K562 (cell line): ENCODE results near the gene MN1. TPM values are rescaled to one million over a fixed set of nuclear protein-coding genes. Genes with fewer than 3 reads are reported as not detected.

ENCODE experiments used
- ATAC-seq: fragments of 200-7000 bp; cut with Tn5 transposase; 3 replicates; pipeline ENCODE4 v1.9.1; 2020; ENCODE audit warnings: moderate library complexity
- BruUV-seq: library from RNA; stranded (reverse); fragments of 400-500 nt; replicated peaks from 2 replicates; lab custom pipeline; 2021; lab: Mats Ljungman, UMichigan
- CTCF ChIA-PET: fragments of 300-600 bp; formaldehyde crosslinking; extraction: SDS; loops from one replicate; lab custom pipeline; 2021; ENCODE audit warnings: low intra/inter-chr PET ratio; lab: Yijun Ruan, JAX
- POLR2A ChIA-PET: fragments of 300-600, 350-650 bp; sonication (Branson Sonifier 250); formaldehyde crosslinking; extraction: SDS; loops from one replicate; lab custom pipeline; 2021; ENCODE audit warnings: antibody characterized with exemption, inconsistent platforms; lab: Yijun Ruan, JAX
- DNase-seq, 4 experiments: peaks; one replicate each; pipeline versions ENCODE4 v3.0.0 to v3.0.0-alpha.2; 2011 to 2018; ENCODE audit warnings: low spot score in 3 of 4, mixed read lengths in 3 of 4; ENCODE audit errors: extremely low read depth in 1 of 4
- FAIRE-seq: peaks from 2 replicates; lab custom pipeline; 2011; peaks lifted over from hg19 to GRCh38; lab: Jason Lieb, UNC
- H2AFZ ChIP-seq: 2 replicates; pipeline ENCODE4 v1.6.0; 2011; ENCODE audit warnings: low read depth, low read length, control low read depth, inconsistent platforms
- H3K27ac ChIP-seq: fragments of 200-600 bp; 3 replicates; pipeline ENCODE4 v1.8.0; 2011; ENCODE audit warnings: low read depth, mild to moderate bottlenecking, control low read depth, inconsistent platforms, low read length, moderate library complexity, mixed read lengths; ENCODE audit errors: extremely low read depth
- H3K27me3 ChIP-seq, 2 experiments: fragments of 300-600 bp in 1 of 2; 2 replicates in 1 of 2; 3 replicates in 1 of 2; pipeline versions ENCODE4 v1.6.0 to v1.8.0; 2011; ENCODE audit warnings: inconsistent platforms in 2 of 2, low read length in 2 of 2, mild to moderate bottlenecking in 1 of 2, mixed read lengths in 1 of 2, moderate library complexity in 1 of 2; ENCODE audit not compliant: control insufficient read depth in 2 of 2, insufficient read depth in 2 of 2
- H3K36me3 ChIP-seq: fragments of 300-600 bp; 3 replicates; pipeline ENCODE4 v1.8.0; 2011; ENCODE audit warnings: mild to moderate bottlenecking, low read length, inconsistent platforms; ENCODE audit not compliant: control insufficient read depth, insufficient read depth
- H3K4me1 ChIP-seq, 2 experiments: fragments of 200-600 bp in 1 of 2; replicated peaks in 1 of 2; 2 replicates in 1 of 2; 3 replicates in 1 of 2; pipeline versions ENCODE4 v1.5.1 to v1.8.0; 2011; ENCODE audit warnings: inconsistent platforms in 2 of 2, low read length in 2 of 2, mild to moderate bottlenecking in 1 of 2, mixed read lengths in 1 of 2, moderate library complexity in 1 of 2; ENCODE audit not compliant: control insufficient read depth in 2 of 2, insufficient read depth in 2 of 2
- H3K4me2 ChIP-seq: 2 replicates; pipeline ENCODE4 v1.6.1; 2011; ENCODE audit warnings: low read length, control low read depth, inconsistent platforms, mixed read lengths; ENCODE audit not compliant: insufficient read depth
- H3K4me3 ChIP-seq: fragments of 200-600 bp; sonication (generic), shearing (Covaris generic); 2 replicates; pipeline ENCODE4 v1.5.1; 2016; ENCODE audit warnings: control low read depth, inconsistent platforms
- H3K79me2 ChIP-seq: fragments of 200-600 bp; 3 replicates; pipeline ENCODE4 v1.8.0; 2011; ENCODE audit warnings: low read length, inconsistent platforms; ENCODE audit not compliant: control insufficient read depth, insufficient read depth
- H3K9ac ChIP-seq, 2 experiments: 2 replicates each; pipeline versions ENCODE4 v1.6.0 to v1.6.1; 2011; ENCODE audit warnings: low read depth in 2 of 2, low read length in 2 of 2, control low read depth in 1 of 2, inconsistent platforms in 1 of 2, mild to moderate bottlenecking in 1 of 2, mixed read lengths in 1 of 2; ENCODE audit not compliant: insufficient read depth in 1 of 2
- H3K9me1 ChIP-seq: one replicate; pipeline ENCODE4 v1.6.0; 2011; ENCODE audit warnings: inconsistent platforms, mild to moderate bottlenecking, low read length, moderate library complexity; ENCODE audit not compliant: control insufficient read depth, insufficient read depth
- H3K9me3 ChIP-seq: replicated peaks from 2 replicates; pipeline ENCODE4 v1.5.1; 2011; ENCODE audit warnings: low read depth, low read length, inconsistent platforms; ENCODE audit not compliant: control insufficient read depth, insufficient read depth
- H4K20me1 ChIP-seq: replicated peaks from 2 replicates; pipeline ENCODE4 v1.6.1; 2011; ENCODE audit warnings: low read length, inconsistent platforms, mixed read lengths; ENCODE audit not compliant: control insufficient read depth, insufficient read depth
- CREBBP ChIP-seq: IDR thresholded peaks from one replicate; pipeline ENCODE4 v1.6.1; 2012; ENCODE audit warnings: low read depth, mild to moderate bottlenecking, control low read depth, inconsistent platforms, low read length
- FUS ChIP-seq: fragments of 200-400 bp; formaldehyde crosslinking; optimal IDR thresholded peaks from 2 replicates; pipeline ENCODE3; 2017; ENCODE audit warnings: low read depth, low read length
- KDM5B ChIP-seq: fragments of 200-600 bp; sonication (generic); IDR thresholded peaks from 2 replicates; pipeline ENCODE4 v1.6.1; 2012; ENCODE audit warnings: low read depth, mild to moderate bottlenecking, moderate library complexity, low read length, control low read depth, inconsistent platforms; ENCODE audit not compliant: insufficient replicate concordance
- SMAD2 ChIP-seq: fragments of 150-350 bp; IDR thresholded peaks from 2 replicates; pipeline ENCODE4 v1.6.1; 2014; ENCODE audit warnings: low read depth, mild to moderate bottlenecking, low read length
- TBP ChIP-seq: optimal IDR thresholded peaks from 2 replicates; pipeline ENCODE3; 2011; ENCODE audit warnings: low read depth, low read length, improper control_type of control experiment
- WGBS: fragments of 100-300 bp; shearing (Covaris generic); methylation state at CpG from one replicate; pipeline ENCODE4 v1.1.6; 2016; ENCODE audit warnings: low coverage, mixed read lengths; ENCODE audit not compliant: insufficient coverage; ENCODE audit errors: missing lambda C conversion rate; 5-methylcytosine and 5-hydroxymethylcytosine counted together
- in situ Hi-C: fragments of 300-500 bp; cut with MboI; formaldehyde crosslinking; loops from 4 replicates; pipeline ENCODE4 v1.15.0; 2018; ENCODE audit warnings: inconsistent platforms, mixed read lengths
- intact Hi-C: fragments of 100-400 bp; cut with micrococcal nuclease; formaldehyde crosslinking; loops from 2 replicates; pipeline ENCODE4 v1.14.2; 2022
- polyA plus RNA-seq, 8 experiments: library from polyadenylated mRNA; depleted of rRNA in 4 of 8; stranded (reverse) in 5 of 8; unstranded in 3 of 8; fragments of >200 nt; fragmentation: Nextera tagmentation in 2 of 8; fragmentation: Illumina TruSeq in 1 of 8; extraction: Ambion mirVana in 2 of 8; extraction: Trizol in 1 of 8; gene quantifications; 2 replicates each; pipeline versions ENCODE4 v1.2.1 to v1.2.3, GENCODE V29; 2011 to 2014; ENCODE audit warnings: inconsistent platforms in 1 of 8, missing spikeins in 1 of 8
- total RNA-seq, 7 experiments: library from RNA; depleted of rRNA in 6 of 7; stranded (reverse); fragments of >200 nt in 6 of 7; fragmentation: Illumina TruSeq in 2 of 7; extraction: Trizol in 2 of 7; gene quantifications; 2 replicates each; pipeline versions ENCODE4 v1.2.1 to v1.2.3, GENCODE V29; 2011 to 2021; ENCODE audit warnings: low replicate concordance in 1 of 7
- TF ChIP-seq, protein P1 (sequence below), 2 experiments: fragments of 450-650 bp; conservative IDR thresholded peaks; 2 replicates each; pipeline ENCODE4 v1.6.1; 2017; ENCODE audit warnings: mild to moderate bottlenecking in 2 of 2, moderate library complexity in 2 of 2
- TF ChIP-seq, protein P2 (sequence below): fragments of 450-650 bp; IDR thresholded peaks from 2 replicates; pipeline ENCODE4 v1.6.1; 2018; ENCODE audit not compliant: partially characterized antibody

The MN1 gene
- total and polyA plus RNA-seq, 9 of the 15 experiments (the other 6 are each of a cell fraction or from before 2014, with no cell fraction given), result under 0.01 to 0.05 (median 0.03) TPM; not detected in 5

DNA sequence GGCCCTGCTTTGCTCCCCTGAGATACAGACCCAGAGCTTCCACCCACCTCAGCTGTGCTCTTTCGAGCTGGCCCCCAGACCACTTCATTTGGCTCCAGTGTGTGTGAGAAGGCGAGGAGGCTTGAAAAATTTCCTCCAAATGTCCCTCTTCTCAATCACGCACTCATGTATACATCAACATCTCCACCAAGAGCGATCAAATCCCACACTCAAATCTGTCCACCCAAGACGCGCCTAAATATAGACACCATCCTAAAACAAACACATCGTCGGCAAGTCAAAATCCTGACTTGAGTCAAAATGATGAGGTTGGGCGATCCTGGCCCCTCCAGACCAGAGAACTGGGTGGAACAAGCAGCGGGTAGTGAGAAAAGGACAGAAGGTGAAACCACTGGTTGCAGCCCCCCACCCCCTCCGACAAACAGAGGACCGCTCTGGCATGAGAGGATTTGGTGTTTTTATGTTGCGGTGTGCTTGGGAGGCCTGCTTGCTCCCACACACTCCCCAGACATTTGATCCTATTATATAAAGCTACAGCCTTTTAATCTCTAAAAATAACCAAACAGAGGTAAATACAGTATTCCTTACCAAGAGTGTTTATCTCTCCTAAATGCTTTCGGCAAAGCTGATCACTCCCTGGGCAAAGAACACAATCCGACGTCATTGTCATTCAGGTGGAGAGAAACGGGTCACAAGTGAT lies 10.2 kb downstream of the MN1 start:
- BruUV-seq, result no TSS peak
- POLR2A ChIA-PET, result no interaction called here
- CTCF ChIA-PET, result no interaction called here

More for the DNA sequence above, 10.2 kb downstream of the MN1 start:
- Histone ChIP-seq H3K4me2 (no peak overlapping the region), H3K9me1 (no peaks in the 10 kb centered on the region), H3K27me3 (peaks cover 23 to 41% of the 10 kb centered on the region in 2 experiments; a peak in 4 of 5 replicates), H3K4me1 (no peaks in the 10 kb centered on the region), H3K9me3 (no peaks in the 10 kb centered on the region), H3K79me2 (no peaks in the 10 kb centered on the region), H3K4me3 (no peak overlapping the region), H4K20me1 (no peaks in the 10 kb centered on the region), H3K36me3 (no peaks in the 10 kb centered on the region), H3K27ac (no peak overlapping the region), H3K9ac (no peak overlapping the region), H2AFZ (no peak overlapping the region)
- in situ Hi-C loops, result no loop called here
- 17% methylated on average over 14 of the region's 17 CpGs for WGBS
- DNase-seq (no peak), FAIRE-seq (no peak), ATAC-seq (no peak)
- intact Hi-C loops, result no loop called here
- TF ChIP-seq KDM5B (no peak), SMAD2 (no peak), CREBBP (no peak), TBP (no peak), FUS (no peak)
- TF ChIP-seq, protein P1, sequence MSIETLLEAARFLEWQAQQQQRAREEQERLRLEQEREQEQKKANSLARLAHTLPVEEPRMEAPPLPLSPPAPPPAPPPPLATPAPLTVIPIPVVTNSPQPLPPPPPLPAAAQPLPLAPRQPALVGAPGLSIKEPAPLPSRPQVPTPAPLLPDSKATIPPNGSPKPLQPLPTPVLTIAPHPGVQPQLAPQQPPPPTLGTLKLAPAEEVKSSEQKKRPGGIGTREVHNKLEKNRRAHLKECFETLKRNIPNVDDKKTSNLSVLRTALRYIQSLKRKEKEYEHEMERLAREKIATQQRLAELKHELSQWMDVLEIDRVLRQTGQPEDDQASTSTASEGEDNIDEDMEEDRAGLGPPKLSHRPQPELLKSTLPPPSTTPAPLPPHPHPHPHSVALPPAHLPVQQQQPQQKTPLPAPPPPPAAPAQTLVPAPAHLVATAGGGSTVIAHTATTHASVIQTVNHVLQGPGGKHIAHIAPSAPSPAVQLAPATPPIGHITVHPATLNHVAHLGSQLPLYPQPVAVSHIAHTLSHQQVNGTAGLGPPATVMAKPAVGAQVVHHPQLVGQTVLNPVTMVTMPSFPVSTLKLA (conservative IDR thresholded peaks at IDR 0.05), result no peak
- TF ChIP-seq, protein P2, sequence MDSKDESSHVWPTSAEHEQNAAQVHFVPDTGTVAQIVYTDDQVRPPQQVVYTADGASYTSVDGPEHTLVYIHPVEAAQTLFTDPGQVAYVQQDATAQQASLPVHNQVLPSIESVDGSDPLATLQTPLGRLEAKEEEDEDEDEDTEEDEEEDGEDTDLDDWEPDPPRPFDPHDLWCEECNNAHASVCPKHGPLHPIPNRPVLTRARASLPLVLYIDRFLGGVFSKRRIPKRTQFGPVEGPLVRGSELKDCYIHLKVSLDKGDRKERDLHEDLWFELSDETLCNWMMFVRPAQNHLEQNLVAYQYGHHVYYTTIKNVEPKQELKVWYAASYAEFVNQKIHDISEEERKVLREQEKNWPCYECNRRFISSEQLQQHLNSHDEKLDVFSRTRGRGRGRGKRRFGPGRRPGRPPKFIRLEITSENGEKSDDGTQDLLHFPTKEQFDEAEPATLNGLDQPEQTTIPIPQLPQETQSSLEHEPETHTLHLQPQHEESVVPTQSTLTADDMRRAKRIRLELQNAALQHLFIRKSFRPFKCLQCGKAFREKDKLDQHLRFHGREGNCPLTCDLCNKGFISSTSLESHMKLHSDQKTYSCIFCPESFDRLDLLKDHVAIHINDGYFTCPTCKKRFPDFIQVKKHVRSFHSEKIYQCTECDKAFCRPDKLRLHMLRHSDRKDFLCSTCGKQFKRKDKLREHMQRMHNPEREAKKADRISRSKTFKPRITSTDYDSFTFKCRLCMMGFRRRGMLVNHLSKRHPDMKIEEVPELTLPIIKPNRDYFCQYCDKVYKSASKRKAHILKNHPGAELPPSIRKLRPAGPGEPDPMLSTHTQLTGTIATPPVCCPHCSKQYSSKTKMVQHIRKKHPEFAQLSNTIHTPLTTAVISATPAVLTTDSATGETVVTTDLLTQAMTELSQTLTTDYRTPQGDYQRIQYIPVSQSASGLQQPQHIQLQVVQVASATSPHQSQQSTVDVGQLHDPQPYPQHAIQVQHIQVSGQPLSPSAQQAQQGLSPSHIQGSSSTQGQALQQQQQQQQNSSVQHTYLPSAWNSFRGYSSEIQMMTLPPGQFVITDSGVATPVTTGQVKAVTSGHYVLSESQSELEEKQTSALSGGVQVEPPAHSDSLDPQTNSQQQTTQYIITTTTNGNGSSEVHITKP, result no peak
